Ishikawa (cell line): ENCODE measurements around the gene GSE1.

Experiments used
- CEBPB ChIP-seq: IDR thresholded peaks from 2 replicates; pipeline ENCODE4 v1.6.1; 2012
- CREB1 ChIP-seq: IDR thresholded peaks from 2 replicates; pipeline ENCODE4 v1.6.1; 2012; ENCODE audit warnings: low read depth
- EGR1 ChIP-seq: IDR thresholded peaks from 2 replicates; pipeline ENCODE4 v1.6.1; 2012
- EP300 ChIP-seq: IDR thresholded peaks from 2 replicates; pipeline ENCODE4 v1.6.1; 2012; ENCODE audit warnings: borderline replicate concordance
- FOXM1 ChIP-seq: IDR thresholded peaks from 2 replicates; pipeline ENCODE4 v1.6.1; 2012; ENCODE audit warnings: low read depth, borderline replicate concordance
- NFIC ChIP-seq: IDR thresholded peaks from 2 replicates; pipeline ENCODE4 v1.6.1; 2012
- RAD21 ChIP-seq: IDR thresholded peaks from 2 replicates; pipeline ENCODE4 v1.6.1; 2012; ENCODE audit warnings: low read depth
- TAF1 ChIP-seq: IDR thresholded peaks from 2 replicates; pipeline ENCODE4 v1.6.1; 2012; ENCODE audit warnings: low read depth, mild to moderate bottlenecking
- TCF12 ChIP-seq: IDR thresholded peaks from 2 replicates; pipeline ENCODE4 v1.6.1; 2012; ENCODE audit warnings: low read depth
- TEAD4 ChIP-seq: IDR thresholded peaks from 2 replicates; pipeline ENCODE4 v1.6.1; 2012
- YY1 ChIP-seq: IDR thresholded peaks from 2 replicates; pipeline ENCODE4 v1.6.1; 2012; ENCODE audit warnings: low read depth
- ZBTB7A ChIP-seq: IDR thresholded peaks from 2 replicates; pipeline ENCODE4 v1.6.1; 2012; ENCODE audit warnings: low read depth
- TF ChIP-seq, protein P1 (sequence below): IDR thresholded peaks from 2 replicates; pipeline ENCODE4 v1.6.1; 2012
- TF ChIP-seq, protein P2 (sequence below): IDR thresholded peaks from 2 replicates; pipeline ENCODE4 v1.6.1; 2012
- TF ChIP-seq, protein P3 (sequence below): IDR thresholded peaks from 2 replicates; pipeline ENCODE4 v1.6.1; 2012; ENCODE audit warnings: low read depth, mild to moderate bottlenecking

The GSE1 gene

DNA sequence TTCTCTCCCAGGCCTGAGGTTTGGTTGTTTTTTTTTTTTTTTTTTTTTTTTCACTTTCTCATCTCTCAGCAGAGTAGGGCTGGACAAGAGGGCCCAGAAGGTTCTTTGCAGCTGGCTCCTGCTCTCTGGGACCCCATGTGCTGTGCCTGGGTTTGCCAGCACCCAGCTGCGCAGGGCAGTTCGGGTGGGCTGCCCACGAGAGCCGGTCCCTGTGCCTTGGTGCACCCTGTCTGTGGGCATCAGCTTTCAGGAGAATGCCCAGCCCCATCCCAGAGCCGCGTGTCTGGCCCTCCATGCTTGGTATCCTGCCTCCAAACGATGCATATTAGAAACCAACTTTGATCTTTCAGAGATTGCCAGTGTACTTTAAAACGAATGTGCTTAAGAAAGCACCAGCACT, 15.0 kb upstream of the GSE1 start:
- TF ChIP-seq TCF12 (no peak), NFIC (no peak), EP300 (no peak)

DNA sequence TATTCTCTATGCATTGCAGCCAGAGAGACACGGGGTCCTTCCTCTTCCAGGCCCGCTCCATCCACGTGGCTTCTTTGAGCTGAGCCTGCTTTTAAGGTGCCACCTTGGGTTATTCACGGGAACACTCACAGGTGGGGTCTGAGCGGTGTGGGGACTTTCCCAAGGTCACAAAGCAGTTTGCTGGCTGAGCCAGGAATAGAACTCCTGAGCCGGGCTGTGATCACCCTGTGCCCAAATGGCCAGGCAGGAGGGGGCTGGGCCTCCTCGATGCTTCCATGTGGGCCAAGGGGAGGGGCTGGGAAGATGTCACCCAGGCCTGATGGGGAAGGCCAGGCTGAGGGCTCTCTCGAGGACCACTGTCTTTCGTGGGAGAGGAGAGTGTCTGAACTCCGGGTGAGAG, 13.0 kb upstream of the GSE1 start:
- TF ChIP-seq CREB1 (no peak), EP300 (no peak), TCF12 (no peak), CEBPB (no peak), EGR1 (no peak)
- TF ChIP-seq, protein P1, sequence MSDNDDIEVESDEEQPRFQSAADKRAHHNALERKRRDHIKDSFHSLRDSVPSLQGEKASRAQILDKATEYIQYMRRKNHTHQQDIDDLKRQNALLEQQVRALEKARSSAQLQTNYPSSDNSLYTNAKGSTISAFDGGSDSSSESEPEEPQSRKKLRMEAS, result no peak

- TF ChIP-seq FOXM1, result no peak
- TF ChIP-seq, protein P1, result no peak
- no peak for TF ChIP-seq ZBTB7A
- TF ChIP-seq, protein P2, sequence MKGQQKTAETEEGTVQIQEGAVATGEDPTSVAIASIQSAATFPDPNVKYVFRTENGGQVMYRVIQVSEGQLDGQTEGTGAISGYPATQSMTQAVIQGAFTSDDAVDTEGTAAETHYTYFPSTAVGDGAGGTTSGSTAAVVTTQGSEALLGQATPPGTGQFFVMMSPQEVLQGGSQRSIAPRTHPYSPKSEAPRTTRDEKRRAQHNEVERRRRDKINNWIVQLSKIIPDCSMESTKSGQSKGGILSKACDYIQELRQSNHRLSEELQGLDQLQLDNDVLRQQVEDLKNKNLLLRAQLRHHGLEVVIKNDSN, result no peak
- no peak for TF ChIP-seq RAD21
- TF ChIP-seq TCF12, result no peak
- TF ChIP-seq, protein P3, sequence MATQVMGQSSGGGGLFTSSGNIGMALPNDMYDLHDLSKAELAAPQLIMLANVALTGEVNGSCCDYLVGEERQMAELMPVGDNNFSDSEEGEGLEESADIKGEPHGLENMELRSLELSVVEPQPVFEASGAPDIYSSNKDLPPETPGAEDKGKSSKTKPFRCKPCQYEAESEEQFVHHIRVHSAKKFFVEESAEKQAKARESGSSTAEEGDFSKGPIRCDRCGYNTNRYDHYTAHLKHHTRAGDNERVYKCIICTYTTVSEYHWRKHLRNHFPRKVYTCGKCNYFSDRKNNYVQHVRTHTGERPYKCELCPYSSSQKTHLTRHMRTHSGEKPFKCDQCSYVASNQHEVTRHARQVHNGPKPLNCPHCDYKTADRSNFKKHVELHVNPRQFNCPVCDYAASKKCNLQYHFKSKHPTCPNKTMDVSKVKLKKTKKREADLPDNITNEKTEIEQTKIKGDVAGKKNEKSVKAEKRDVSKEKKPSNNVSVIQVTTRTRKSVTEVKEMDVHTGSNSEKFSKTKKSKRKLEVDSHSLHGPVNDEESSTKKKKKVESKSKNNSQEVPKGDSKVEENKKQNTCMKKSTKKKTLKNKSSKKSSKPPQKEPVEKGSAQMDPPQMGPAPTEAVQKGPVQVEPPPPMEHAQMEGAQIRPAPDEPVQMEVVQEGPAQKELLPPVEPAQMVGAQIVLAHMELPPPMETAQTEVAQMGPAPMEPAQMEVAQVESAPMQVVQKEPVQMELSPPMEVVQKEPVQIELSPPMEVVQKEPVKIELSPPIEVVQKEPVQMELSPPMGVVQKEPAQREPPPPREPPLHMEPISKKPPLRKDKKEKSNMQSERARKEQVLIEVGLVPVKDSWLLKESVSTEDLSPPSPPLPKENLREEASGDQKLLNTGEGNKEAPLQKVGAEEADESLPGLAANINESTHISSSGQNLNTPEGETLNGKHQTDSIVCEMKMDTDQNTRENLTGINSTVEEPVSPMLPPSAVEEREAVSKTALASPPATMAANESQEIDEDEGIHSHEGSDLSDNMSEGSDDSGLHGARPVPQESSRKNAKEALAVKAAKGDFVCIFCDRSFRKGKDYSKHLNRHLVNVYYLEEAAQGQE, result no peak
- TF ChIP-seq EGR1, result no peak
- no peak for TF ChIP-seq TEAD4
- TF ChIP-seq NFIC, result no peak
- no peak for TF ChIP-seq CREB1
- no peak for TF ChIP-seq EP300
- no peak for TF ChIP-seq TAF1
- no peak for TF ChIP-seq CEBPB
Measured at GRCh38 chr16:85600530-85601271, 12.4 kb upstream of the GSE1 start.

GRCh38 chr16:85601272-85601639, 11.9 kb upstream of the GSE1 start:
- TF ChIP-seq, protein P3, result no peak
- TF ChIP-seq ZBTB7A (no peak), EGR1 (no peak), RAD21 (no peak), NFIC (no peak), YY1 (no peak), TCF12 (no peak), CREB1 (no peak), EP300 (no peak), TEAD4 (no peak), TAF1 (no peak), FOXM1 (no peak), CEBPB (no peak)
- TF ChIP-seq, protein P2, result no peak
- TF ChIP-seq, protein P1, result no peak

- TF ChIP-seq, protein P2, result no peak
- TF ChIP-seq, protein P3, result no peak
- TF ChIP-seq FOXM1 (no peak), TEAD4 (no peak), NFIC (no peak), RAD21 (no peak), CEBPB (no peak), TAF1 (no peak), TCF12 (no peak), EP300 (no peak), YY1 (no peak), CREB1 (no peak), ZBTB7A (no peak), EGR1 (no peak)
- TF ChIP-seq, protein P1, result no peak
Measured at GRCh38 chr16:85601730-85602401, 11.3 kb upstream of the GSE1 start.
